GM10266 (cell line): ENCODE data around the gene BIVM.

Experiments
- DNase-seq: peaks from one replicate; pipeline ENCODE4 v3.0.0; 2012; ENCODE audit errors: extremely low spot score
- TF ChIP-seq, protein P1 (sequence below): IDR thresholded peaks from 2 replicates; pipeline ENCODE4 v1.5.1; 2012; ENCODE audit warnings: mild to moderate bottlenecking, low read depth; ENCODE audit not compliant: control insufficient read depth, insufficient read depth; ENCODE audit errors: missing control alignments

BIVM gene

DNA sequence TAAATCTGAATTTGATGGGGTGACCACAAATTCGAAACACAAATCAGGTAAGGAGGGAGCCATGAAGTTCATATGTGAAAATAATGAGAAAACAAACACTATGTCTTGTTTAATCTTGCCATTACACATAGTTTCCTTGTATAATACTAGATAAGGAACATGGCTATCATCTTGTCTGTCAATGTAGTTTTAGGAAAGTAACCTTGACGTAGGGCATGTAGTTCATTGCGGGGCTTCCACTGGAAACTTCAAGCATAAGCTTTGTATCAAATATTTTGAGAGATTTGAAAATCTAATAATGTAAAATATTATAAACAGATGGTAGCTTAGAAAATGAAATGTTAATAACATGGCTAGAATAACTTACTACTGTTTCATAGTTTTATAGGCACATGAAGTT, 8.8 kb downstream of the BIVM start:
- TF ChIP-seq, protein P1, sequence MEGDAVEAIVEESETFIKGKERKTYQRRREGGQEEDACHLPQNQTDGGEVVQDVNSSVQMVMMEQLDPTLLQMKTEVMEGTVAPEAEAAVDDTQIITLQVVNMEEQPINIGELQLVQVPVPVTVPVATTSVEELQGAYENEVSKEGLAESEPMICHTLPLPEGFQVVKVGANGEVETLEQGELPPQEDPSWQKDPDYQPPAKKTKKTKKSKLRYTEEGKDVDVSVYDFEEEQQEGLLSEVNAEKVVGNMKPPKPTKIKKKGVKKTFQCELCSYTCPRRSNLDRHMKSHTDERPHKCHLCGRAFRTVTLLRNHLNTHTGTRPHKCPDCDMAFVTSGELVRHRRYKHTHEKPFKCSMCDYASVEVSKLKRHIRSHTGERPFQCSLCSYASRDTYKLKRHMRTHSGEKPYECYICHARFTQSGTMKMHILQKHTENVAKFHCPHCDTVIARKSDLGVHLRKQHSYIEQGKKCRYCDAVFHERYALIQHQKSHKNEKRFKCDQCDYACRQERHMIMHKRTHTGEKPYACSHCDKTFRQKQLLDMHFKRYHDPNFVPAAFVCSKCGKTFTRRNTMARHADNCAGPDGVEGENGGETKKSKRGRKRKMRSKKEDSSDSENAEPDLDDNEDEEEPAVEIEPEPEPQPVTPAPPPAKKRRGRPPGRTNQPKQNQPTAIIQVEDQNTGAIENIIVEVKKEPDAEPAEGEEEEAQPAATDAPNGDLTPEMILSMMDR = no peak
- no peak for DNase-seq

DNA sequence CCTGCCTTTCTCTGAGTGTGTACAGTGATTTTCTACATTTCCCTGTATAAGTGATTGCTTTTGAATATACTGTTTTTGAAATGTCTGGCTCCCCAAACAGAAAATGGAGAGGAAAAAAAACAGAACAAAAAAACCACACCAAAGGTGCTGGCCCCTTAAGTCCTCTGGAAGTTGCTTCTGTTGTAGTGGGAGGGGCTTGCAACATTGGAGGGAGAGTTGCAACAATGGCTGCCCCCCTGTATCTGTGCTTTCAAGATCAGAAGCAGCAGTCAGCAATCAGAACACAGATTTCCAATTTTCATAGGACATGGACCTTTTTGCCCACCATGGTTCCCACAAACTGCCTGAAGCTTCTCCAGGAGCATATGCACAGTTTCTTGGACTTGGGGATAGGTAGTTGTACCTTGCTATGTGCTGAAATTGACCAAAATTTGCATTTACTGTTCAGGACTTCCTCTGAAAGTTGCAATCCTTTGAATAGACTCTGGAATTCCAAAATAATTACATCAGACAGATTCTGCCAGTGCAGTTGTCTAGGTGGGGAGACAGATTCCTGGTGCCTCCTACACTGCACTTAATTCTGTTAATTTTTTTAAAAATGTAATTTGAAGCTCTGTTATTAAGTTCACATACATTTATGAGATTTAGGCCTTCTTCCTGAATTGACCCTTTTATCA, 13.8 kb downstream of the BIVM start:
- TF ChIP-seq, protein P1 = no peak
- DNase-seq = peak; percentile 15

DNA sequence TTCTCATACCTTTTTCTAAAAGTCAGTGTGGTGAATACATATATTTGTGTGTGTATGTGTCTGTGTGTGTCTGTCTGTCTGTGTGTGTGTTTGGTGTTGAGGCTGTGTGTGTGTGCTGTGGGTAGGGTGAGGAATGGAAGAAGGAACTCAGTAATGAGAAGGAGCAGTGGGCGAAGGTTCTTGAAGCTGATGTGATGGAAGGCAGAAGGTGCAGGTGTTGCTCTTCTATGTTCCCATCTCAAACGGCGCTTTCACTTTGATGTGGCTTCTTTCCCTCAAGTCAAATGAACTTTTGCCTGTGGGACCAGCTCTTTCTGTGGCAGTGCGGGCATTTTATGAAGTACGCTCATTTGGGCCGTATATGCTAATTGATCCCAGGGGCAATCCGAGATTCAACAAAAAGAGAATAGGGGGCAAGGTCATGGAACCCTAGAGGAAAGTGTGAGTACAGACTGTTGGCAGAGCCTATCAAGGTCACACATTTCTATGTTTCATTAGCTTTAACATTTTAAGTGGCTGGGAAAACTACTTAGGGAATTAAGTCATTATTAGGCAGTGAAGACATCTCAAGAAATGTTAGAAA, 15.2 kb downstream of the BIVM start:
- TF ChIP-seq, protein P1 = no peak
- DNase-seq = no peak

DNA sequence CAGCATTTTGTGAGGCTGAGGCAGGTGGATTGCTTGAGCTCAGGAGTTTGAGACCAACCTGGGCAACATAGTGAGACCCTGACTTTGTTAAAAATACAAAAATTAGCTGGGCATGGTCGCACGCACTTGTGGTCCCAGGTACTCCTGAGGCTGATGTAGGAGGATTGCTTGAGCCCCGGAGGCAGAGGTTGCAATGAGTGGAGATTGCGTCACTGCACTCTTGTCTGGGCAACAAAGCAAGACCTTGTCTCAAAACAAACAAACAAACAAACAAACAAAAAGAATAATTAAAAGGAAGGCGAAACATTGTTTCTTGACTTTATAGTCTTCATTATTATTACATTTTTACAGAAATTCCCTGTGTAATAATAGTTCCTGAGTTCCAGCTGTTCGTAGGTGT, 15.9 kb downstream of the BIVM start:
- no peak for DNase-seq
- TF ChIP-seq, protein P1 = no peak

DNA sequence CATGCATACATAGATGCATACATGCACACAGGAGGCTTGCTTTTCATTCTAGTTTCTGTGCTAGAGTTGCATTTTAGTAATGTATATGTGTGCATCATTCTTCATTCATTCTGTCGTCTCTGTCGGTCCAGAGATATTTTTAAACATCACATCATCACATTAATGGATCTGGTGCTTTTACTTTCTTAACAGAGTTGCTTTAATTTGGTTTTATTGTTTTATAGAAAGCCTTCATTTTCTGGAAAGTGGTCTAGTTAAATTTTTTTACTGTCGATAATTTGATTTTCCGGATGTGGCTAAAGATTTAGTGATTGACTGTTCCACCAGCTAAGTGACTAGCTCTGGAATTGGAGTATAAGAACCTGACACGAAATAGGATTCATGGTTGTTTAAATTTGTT, 16.9 kb downstream of the BIVM start:
- DNase-seq = no peak
- TF ChIP-seq, protein P1 = no peak

DNA sequence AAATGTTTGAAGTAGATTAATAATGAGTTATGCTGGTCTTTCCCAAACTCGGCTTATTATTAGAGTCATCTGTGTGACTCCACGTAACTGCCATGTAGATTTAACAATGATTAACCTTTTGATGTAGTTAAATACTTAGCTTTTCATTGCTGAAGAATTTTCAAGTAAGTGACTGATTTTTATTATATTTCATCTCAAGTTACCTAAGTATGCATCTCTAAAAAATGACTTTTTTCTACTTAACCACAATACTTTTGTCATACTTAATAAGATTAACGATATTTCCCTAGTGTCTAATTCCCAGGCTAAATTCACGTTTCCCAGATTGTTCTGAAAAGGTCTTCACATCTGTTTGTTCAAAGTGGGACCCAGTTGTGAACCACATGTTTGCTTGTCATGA, 17.8 kb downstream of the BIVM start:
- no peak for DNase-seq
- TF ChIP-seq, protein P1 = no peak

DNA sequence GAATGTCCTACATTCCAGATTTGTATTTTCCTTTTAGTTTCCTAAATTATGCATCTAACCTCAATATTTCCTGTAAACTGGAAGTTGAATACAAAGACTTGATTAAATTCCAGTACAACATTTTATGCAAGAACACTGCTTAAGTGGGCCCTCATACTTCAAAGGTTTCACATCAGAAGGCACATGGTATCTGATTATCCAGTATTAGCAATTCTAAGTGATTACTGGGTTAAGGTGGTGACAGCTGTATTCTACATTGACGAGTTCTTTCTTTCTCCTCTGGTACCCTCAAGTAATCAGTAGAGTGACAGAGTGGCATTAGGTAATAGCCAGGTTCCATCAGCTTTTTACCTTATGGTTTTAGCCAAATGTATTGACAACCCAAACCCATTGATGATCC, 18.3 kb downstream of the BIVM start:
- no peak for DNase-seq
- TF ChIP-seq, protein P1 = no peak
